Sigmoid colon (tissue), 4 donors: ENCODE results near the gene OLFM1.

Source experiments
- POLR2A ChIP-seq, 2 donors: fragments of 450-650 bp; IDR thresholded peaks; one replicate each; pipeline ENCODE4 v1.6.1; 2016; ENCODE audit warnings: antibody characterized with exemption in 2 of 2, mild to moderate bottlenecking in 2 of 2, moderate library complexity in 2 of 2
- POLR2AphosphoS5 ChIP-seq, 4 donors: sonication (generic); formaldehyde crosslinking; IDR thresholded peaks; one replicate each; pipeline ENCODE4 v1.6.1; 2017; ENCODE audit warnings: antibody characterized with exemption in 4 of 4

- TF ChIP-seq POLR2AphosphoS5 (IDR thresholded peaks at IDR 0.05): no peak
- no peak for TF ChIP-seq POLR2A (IDR thresholded peaks at IDR 0.05)
These were observed 37.1 kb upstream of the OLFM1 start for GRCh38 chr9:135050072-135050990.
